ENCODE results near the gene C11orf16. TPM values are rescaled to one million over a fixed set of nuclear protein-coding genes. Genes with fewer than 3 reads are reported as not detected.

C11orf16 gene
- total and polyA plus RNA-seq, 2 donors (not counting 3 experiments of a cell fraction or from before 2014, with no cell fraction given), result not detected

DNA sequence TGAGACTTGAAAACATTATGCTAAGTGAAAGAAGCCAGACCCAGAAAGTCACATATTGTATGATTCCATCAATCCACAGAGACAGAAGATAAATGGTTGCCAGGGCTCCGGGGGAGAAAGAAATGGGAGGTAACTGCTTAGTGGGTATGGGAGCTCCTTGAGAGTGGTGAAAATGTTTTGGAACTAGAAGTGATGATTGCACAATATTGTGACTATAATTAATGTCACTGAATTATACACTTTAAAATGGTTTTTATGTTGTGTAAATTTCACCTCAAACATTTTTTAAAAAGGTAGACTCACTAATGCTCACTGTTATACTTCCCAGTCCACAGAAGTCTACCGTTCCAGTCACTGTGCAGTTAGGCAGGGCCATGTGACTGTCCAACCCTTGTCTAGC is 54.0 kb downstream of the C11orf16 start:
- POLR2A ChIA-PET, result no interaction called here
- no peak overlapping the region for H3K9ac ChIP-seq (replicated peaks; ENCODE audit: extremely low read depth, insufficient read depth, low read length)
- peaks cover 8 to 14% of the 10 kb centered on the region in 2 experiments for H3K27me3 ChIP-seq (ENCODE audit: control insufficient read depth in 2 of 2, insufficient read depth in 2 of 2, low read length in 2 of 2)
- FAIRE-seq, result no peak
- BruUV-seq (replicated peaks), result no TSS peak
- no peaks in the 10 kb centered on the region for H3K79me2 ChIP-seq (ENCODE audit: control insufficient read depth, insufficient read depth, low read length)
- no peak for DNase-seq (ENCODE audit: low read depth, low spot score)
- intact Hi-C loops (cut with micrococcal nuclease), result no loop called here
- TF ChIP-seq JUN (IDR thresholded peaks at IDR 0.05; ENCODE audit: borderline replicate concordance, insufficient read depth, insufficient read length, low read depth) (no peak), EZH2 (IDR thresholded peaks at IDR 0.05; ENCODE audit: borderline replicate concordance, low read depth, low read length, severe bottlenecking) (no peak), GATA2 (IDR thresholded peaks at IDR 0.05; ENCODE audit: insufficient read depth, insufficient read length, low read depth, low read length) (no peak), POLR2A (IDR thresholded peaks at IDR 0.05; ENCODE audit: low read depth, low read length) (no peak), FOS (IDR thresholded peaks at IDR 0.05; ENCODE audit: borderline replicate concordance, insufficient read depth, low read length) (no peak), MYC (IDR thresholded peaks at IDR 0.05; ENCODE audit: low read depth, low read length) (no peak), POLR2AphosphoS5 (IDR thresholded peaks at IDR 0.05; ENCODE audit: insufficient read depth, low read depth, low read length) (no peak)
- TF ChIP-seq, protein P1, sequence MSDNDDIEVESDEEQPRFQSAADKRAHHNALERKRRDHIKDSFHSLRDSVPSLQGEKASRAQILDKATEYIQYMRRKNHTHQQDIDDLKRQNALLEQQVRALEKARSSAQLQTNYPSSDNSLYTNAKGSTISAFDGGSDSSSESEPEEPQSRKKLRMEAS (IDR thresholded peaks at IDR 0.05; ENCODE audit: insufficient read depth, insufficient read length), result no peak
- TF ChIP-seq, protein P2, sequence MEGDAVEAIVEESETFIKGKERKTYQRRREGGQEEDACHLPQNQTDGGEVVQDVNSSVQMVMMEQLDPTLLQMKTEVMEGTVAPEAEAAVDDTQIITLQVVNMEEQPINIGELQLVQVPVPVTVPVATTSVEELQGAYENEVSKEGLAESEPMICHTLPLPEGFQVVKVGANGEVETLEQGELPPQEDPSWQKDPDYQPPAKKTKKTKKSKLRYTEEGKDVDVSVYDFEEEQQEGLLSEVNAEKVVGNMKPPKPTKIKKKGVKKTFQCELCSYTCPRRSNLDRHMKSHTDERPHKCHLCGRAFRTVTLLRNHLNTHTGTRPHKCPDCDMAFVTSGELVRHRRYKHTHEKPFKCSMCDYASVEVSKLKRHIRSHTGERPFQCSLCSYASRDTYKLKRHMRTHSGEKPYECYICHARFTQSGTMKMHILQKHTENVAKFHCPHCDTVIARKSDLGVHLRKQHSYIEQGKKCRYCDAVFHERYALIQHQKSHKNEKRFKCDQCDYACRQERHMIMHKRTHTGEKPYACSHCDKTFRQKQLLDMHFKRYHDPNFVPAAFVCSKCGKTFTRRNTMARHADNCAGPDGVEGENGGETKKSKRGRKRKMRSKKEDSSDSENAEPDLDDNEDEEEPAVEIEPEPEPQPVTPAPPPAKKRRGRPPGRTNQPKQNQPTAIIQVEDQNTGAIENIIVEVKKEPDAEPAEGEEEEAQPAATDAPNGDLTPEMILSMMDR (IDR thresholded peaks at IDR 0.05; ENCODE audit: extremely low read depth in 1 of 2, insufficient read depth in 1 of 2, low read depth in 1 of 2, low read length in 2 of 2), result no peak
- no peaks in the 10 kb centered on the region for H3K9me1 ChIP-seq (replicated peaks; ENCODE audit: control insufficient read depth, extremely low read depth, insufficient read depth, low read length)
- no peak overlapping the region for H2AFZ ChIP-seq (ENCODE audit: low read depth, low read length)
- H3K4me1 ChIP-seq (ENCODE audit: control insufficient read depth, extremely low read depth, insufficient read depth, low read length), result no peaks in the 10 kb centered on the region
- CTCF ChIA-PET, result interaction anchor here (1.4 kb wide), 1 partner anchor 28 kb away, joined by 3 read pairs; no protein-coding TSS in a partner anchor
- no peak overlapping the region for H3K27ac ChIP-seq (ENCODE audit: insufficient read depth, low read depth, low read length)
- no peak overlapping the region for H3K4me3 ChIP-seq (replicated peaks in 1 of 3; ENCODE audit: insufficient read depth in 1 of 3, low read depth in 1 of 3, low read length in 3 of 3)
- H3K9me3 ChIP-seq (replicated peaks; ENCODE audit: control insufficient read depth, insufficient read depth, low read length), result no peaks in the 10 kb centered on the region
- no peak overlapping the region for H3K4me2 ChIP-seq (ENCODE audit: insufficient read depth, low read length)
- H3K36me3 ChIP-seq (ENCODE audit: control insufficient read depth in 2 of 2, extremely low read depth in 1 of 2, insufficient read depth in 2 of 2, low read length in 2 of 2), result no peaks in the 10 kb centered on the region
- dilution Hi-C loops (cut with MboI; ENCODE audit: extremely low pct_ligation_motif_present, low sequenced_read_pairs), result no loop called here
- H4K20me1 ChIP-seq (replicated peaks; ENCODE audit: control insufficient read depth, extremely low read depth, insufficient read depth, low read length), result no peaks in the 10 kb centered on the region
